SH-SY5Y (cell line): ENCODE results near the gene LACTB.

ENCODE experiments used
- GATA2 ChIP-seq: IDR thresholded peaks from 2 replicates; pipeline ENCODE4 v1.6.1; 2011; ENCODE audit warnings: mild to moderate bottlenecking, low read depth, low read length
- GATA3 ChIP-seq: IDR thresholded peaks from 2 replicates; pipeline ENCODE4 v1.6.1; 2011; ENCODE audit warnings: low read depth, mild to moderate bottlenecking, low read length, moderate library complexity

DNA sequence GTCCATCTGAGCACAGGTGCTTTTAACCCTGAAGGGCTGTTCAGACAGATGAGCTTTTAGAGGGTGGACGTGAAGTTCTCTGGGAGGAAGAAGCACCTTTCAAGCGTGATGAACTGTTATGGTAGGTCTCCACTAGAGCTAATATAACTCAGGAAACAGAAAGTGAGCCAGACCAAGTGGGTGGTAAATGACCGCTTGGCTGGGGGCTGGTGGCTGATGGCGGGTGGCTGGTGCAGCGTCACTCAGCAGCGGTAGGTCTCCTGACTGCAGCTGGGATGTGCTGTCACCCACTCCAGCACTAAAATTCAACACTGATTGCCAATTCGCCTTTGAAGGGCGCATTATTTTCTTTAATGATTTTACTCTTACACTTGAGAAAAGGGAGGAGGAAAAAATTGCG is 31.2 kb upstream of the LACTB start:
- TF ChIP-seq GATA2, result no peak
- no peak for TF ChIP-seq GATA3
